OCI-LY3 (cell line): ENCODE measurements around the gene FUZ.

Experiments used
- CTCF ChIP-seq: fragments of 200-600, 300-600 bp; sonication (generic); IDR thresholded peaks from 2 replicates; pipeline ENCODE4 v1.5.1; 2014; ENCODE audit warnings: antibody characterized with exemption, low read length, low read depth
- EZH2phosphoT487 ChIP-seq: fragments of 200-600 bp; shearing (Covaris generic); IDR thresholded peaks from 2 replicates; pipeline ENCODE4 v1.6.1; 2018; ENCODE audit warnings: antibody characterized with exemption, mixed run types, low read depth

- TF ChIP-seq CTCF: no peak
- TF ChIP-seq EZH2phosphoT487: no peak
These were observed 3.1 kb downstream of the FUZ start for GRCh38 chr19:49809941-49810389.
